HEK293 (cell line): ENCODE results near the gene FAR1.

Source experiments
- ELK4 ChIP-seq: IDR thresholded peaks from 2 replicates; pipeline ENCODE4 v1.6.1; 2011; ENCODE audit warnings: mild to moderate bottlenecking, low read depth, low read length, borderline replicate concordance
- GLI2 ChIP-seq: fragments of 450-650 bp; formaldehyde crosslinking; IDR thresholded peaks from 2 replicates; pipeline ENCODE4; 2017; ENCODE audit warnings: missing biosample characterization, missing genetic modification characterization, low read depth, borderline replicate concordance
- KLF10 ChIP-seq: fragments of 450-650 bp; IDR thresholded peaks from 2 replicates; pipeline ENCODE4 v1.5.1; 2018; ENCODE audit warnings: missing biosample characterization, mild to moderate bottlenecking, missing genetic modification characterization
- KLF16 ChIP-seq: fragments of 450-650 bp; formaldehyde crosslinking; IDR thresholded peaks from 2 replicates; pipeline ENCODE4 v1.5.1; 2017; ENCODE audit warnings: missing biosample characterization, missing genetic modification characterization
- KLF7 ChIP-seq: fragments of 450-650 bp; formaldehyde crosslinking; IDR thresholded peaks from 2 replicates; pipeline ENCODE4 v1.5.1; 2016; ENCODE audit warnings: missing biosample characterization, missing genetic modification characterization, borderline replicate concordance
- SP2 ChIP-seq: fragments of 450-650 bp; formaldehyde crosslinking; IDR thresholded peaks from 2 replicates; pipeline ENCODE4 v1.5.1; 2016; ENCODE audit warnings: missing biosample characterization, missing genetic modification characterization
- SP3 ChIP-seq: fragments of 450-650 bp; formaldehyde crosslinking; IDR thresholded peaks from 2 replicates; pipeline ENCODE4 v1.5.1; 2016; ENCODE audit warnings: missing biosample characterization, missing genetic modification characterization
- ZBTB26 ChIP-seq: fragments of 450-650 bp; formaldehyde crosslinking; optimal IDR thresholded peaks from 2 replicates; pipeline ENCODE3; 2016; ENCODE audit warnings: missing biosample characterization, mild to moderate bottlenecking, missing genetic modification characterization
- ZBTB7A ChIP-seq: fragments of 450-650 bp; formaldehyde crosslinking; IDR thresholded peaks from 2 replicates; pipeline ENCODE4 v1.5.1; 2016; ENCODE audit warnings: low read depth, missing biosample characterization, missing genetic modification characterization
- ZEB2 ChIP-seq: fragments of 450-650 bp; formaldehyde crosslinking; IDR thresholded peaks from 2 replicates; pipeline ENCODE4 v1.5.1; 2016; ENCODE audit warnings: missing biosample characterization, missing genetic modification characterization
- ZFP37 ChIP-seq: fragments of 450-650 bp; formaldehyde crosslinking; IDR thresholded peaks from 2 replicates; pipeline ENCODE4 v1.5.1; 2016; ENCODE audit warnings: missing biosample characterization, missing genetic modification characterization
- ZFP69B ChIP-seq: fragments of 450-650 bp; formaldehyde crosslinking; IDR thresholded peaks from 2 replicates; pipeline ENCODE4 v1.5.1; 2016; ENCODE audit warnings: missing biosample characterization, missing genetic modification characterization
- ZIC2 ChIP-seq: fragments of 450-650 bp; formaldehyde crosslinking; IDR thresholded peaks from 2 replicates; pipeline ENCODE4 v1.5.1; 2016; ENCODE audit warnings: missing biosample characterization, missing genetic modification characterization
- ZNF133 ChIP-seq: fragments of 450-650 bp; formaldehyde crosslinking; IDR thresholded peaks from 2 replicates; pipeline ENCODE4 v1.5.1; 2016; ENCODE audit warnings: missing biosample characterization, missing genetic modification characterization
- ZNF2 ChIP-seq: fragments of 450-650 bp; formaldehyde crosslinking; IDR thresholded peaks from 2 replicates; pipeline ENCODE4 v1.5.1; 2016; ENCODE audit warnings: missing biosample characterization, missing genetic modification characterization
- ZNF202 ChIP-seq: fragments of 450-650 bp; formaldehyde crosslinking; IDR thresholded peaks from 2 replicates; pipeline ENCODE4 v1.5.1; 2016; ENCODE audit warnings: missing biosample characterization, missing genetic modification characterization, borderline replicate concordance
- ZNF23 ChIP-seq: fragments of 450-650 bp; formaldehyde crosslinking; IDR thresholded peaks from 2 replicates; pipeline ENCODE4 v1.5.1; 2016; ENCODE audit warnings: missing biosample characterization, missing genetic modification characterization, borderline replicate concordance
- ZNF311 ChIP-seq: fragments of 450-650 bp; formaldehyde crosslinking; IDR thresholded peaks from 2 replicates; pipeline ENCODE4 v1.5.1; 2017; ENCODE audit warnings: missing biosample characterization, missing genetic modification characterization, borderline replicate concordance
- ZNF366 ChIP-seq: fragments of 450-650 bp; formaldehyde crosslinking; conservative IDR thresholded peaks from 2 replicates; pipeline ENCODE4 v1.5.1; 2016; ENCODE audit warnings: missing biosample characterization, missing genetic modification characterization
- ZNF510 ChIP-seq: fragments of 450-650 bp; formaldehyde crosslinking; IDR thresholded peaks from 2 replicates; pipeline ENCODE4 v1.5.1; 2018; ENCODE audit warnings: mild to moderate bottlenecking, missing genetic modification characterization, missing biosample characterization; ENCODE audit not compliant: insufficient replicate concordance
- ZNF518A ChIP-seq: fragments of 450-650 bp; formaldehyde crosslinking; conservative IDR thresholded peaks from 2 replicates; pipeline ENCODE4 v1.5.1; 2016; ENCODE audit warnings: low read depth, missing biosample characterization, missing genetic modification characterization
- ZNF521 ChIP-seq: fragments of 450-650 bp; formaldehyde crosslinking; IDR thresholded peaks from 2 replicates; pipeline ENCODE4 v1.5.1; 2017; ENCODE audit warnings: missing biosample characterization, mild to moderate bottlenecking, missing genetic modification characterization
- ZNF610 ChIP-seq: fragments of 450-650 bp; formaldehyde crosslinking; IDR thresholded peaks from 2 replicates; pipeline ENCODE4 v1.5.1; 2016; ENCODE audit warnings: missing biosample characterization, missing genetic modification characterization, borderline replicate concordance
- ZNF658 ChIP-seq: fragments of 450-650 bp; formaldehyde crosslinking; IDR thresholded peaks from 2 replicates; pipeline ENCODE4; 2016; ENCODE audit warnings: missing biosample characterization, missing genetic modification characterization
- ZNF660 ChIP-seq: fragments of 450-650 bp; IDR thresholded peaks from 2 replicates; pipeline ENCODE4 v1.5.1; 2018; ENCODE audit warnings: missing biosample characterization, mild to moderate bottlenecking, missing genetic modification characterization
- ZNF747 ChIP-seq: fragments of 450-650 bp; formaldehyde crosslinking; IDR thresholded peaks from 2 replicates; pipeline ENCODE4 v1.5.1; 2016; ENCODE audit warnings: missing biosample characterization, missing genetic modification characterization
- ZNF768 ChIP-seq: fragments of 450-650 bp; formaldehyde crosslinking; IDR thresholded peaks from 2 replicates; pipeline ENCODE4 v1.5.1; 2018; ENCODE audit warnings: missing biosample characterization, mild to moderate bottlenecking, missing genetic modification characterization
- ZNF776 ChIP-seq: fragments of 450-650 bp; formaldehyde crosslinking; IDR thresholded peaks from 2 replicates; pipeline ENCODE4 v1.5.0; 2017; ENCODE audit warnings: missing biosample characterization, missing genetic modification characterization, borderline replicate concordance
- ZSCAN23 ChIP-seq: fragments of 450-650 bp; formaldehyde crosslinking; IDR thresholded peaks from 2 replicates; pipeline ENCODE4 v1.5.1; 2016; ENCODE audit warnings: missing biosample characterization, missing genetic modification characterization
- ZSCAN30 ChIP-seq: fragments of 450-650 bp; IDR thresholded peaks from 2 replicates; pipeline ENCODE4 v1.5.1; 2018; ENCODE audit warnings: missing biosample characterization, mild to moderate bottlenecking, missing genetic modification characterization, moderate library complexity
- TF ChIP-seq, protein P1 (sequence below): fragments of 450-650 bp; formaldehyde crosslinking; IDR thresholded peaks from 2 replicates; pipeline ENCODE4 v1.5.1; 2016; ENCODE audit warnings: missing biosample characterization, missing genetic modification characterization

Gene FAR1

DNA sequence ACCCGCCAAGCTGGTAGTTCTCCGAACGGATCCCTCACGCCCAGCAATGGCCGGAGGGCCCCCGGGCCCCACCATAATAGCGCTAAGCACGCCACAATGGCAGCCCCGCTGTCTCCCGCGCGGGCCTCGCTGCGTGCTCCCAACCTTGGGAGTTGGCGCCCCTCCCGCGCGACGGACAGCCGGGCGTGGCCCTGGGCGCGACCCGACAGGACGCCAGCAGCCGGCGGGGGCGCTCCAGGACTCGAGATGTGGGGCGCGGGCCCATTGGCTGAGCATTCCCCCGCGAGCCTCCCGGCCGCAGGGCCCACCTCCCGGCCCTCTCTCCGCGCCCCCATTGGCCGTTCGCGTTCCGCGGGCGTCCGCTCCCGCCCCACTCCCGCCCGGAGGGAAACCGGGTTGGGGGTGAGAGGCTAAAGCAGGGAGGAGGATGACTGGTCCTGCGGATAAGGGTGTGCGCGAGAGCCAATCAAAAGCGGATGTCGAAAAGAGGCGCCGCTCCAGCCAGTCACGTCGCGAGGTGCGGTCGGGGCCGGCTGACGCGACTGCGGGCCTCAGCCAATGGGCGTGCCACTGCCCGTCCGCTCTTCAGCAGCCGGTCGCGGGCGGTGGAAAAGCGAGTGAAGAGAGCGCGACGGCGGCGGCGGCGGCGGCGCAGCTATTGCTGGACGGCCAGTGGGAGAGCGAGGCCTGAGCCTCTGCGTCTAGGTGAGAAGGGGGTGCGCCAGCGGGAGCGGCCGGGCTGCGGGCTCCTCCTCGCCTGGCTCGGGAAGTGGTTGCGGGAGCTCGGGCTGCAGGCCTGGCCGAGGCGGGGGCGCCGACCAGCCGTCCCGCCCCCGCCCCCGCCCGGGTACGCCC, at the start of gene FAR1 (continued):
- TF ChIP-seq ZIC2 (tag by site-specific recombination) (peak; percentile 83), ZEB2 (tag by site-specific recombination) (peak; percentile 57; the same call in 1 of the 2 replicates), ZNF747 (no peak), ZSCAN30 (tag by site-specific recombination) (0 out of 2 replicates have a peak, but pooled peaks have one; percentile 28), KLF16 (tag by site-specific recombination) (no peak), ZFP37 (tag by site-specific recombination) (no peak), ZNF521 (tag by site-specific recombination) (no peak), ZNF133 (tag by site-specific recombination) (no peak), ZNF658 (tag by site-specific recombination) (no peak), ZNF776 (tag by site-specific recombination) (no peak), ZNF660 (tag by site-specific recombination) (no peak), ZNF518A (tag by site-specific recombination) (no peak), ZSCAN23 (tag by site-specific recombination) (no peak), ZNF768 (tag by site-specific recombination) (no peak), ZNF366 (tag by site-specific recombination) (peak; percentile 35; the same call in 1 of the 2 replicates), GLI2 (tag by site-specific recombination) (no peak), ZNF202 (tag by site-specific recombination) (no peak), ZBTB26 (peak; percentile 90), ZNF510 (no peak), KLF10 (tag by site-specific recombination) (no peak), SP3 (tag by site-specific recombination) (peak; percentile 30; the same call in 1 of the 2 replicates), KLF7 (tag by site-specific recombination) (peak; percentile 95), ZNF610 (tag by site-specific recombination) (no peak; the same call in 1 of the 2 replicates), ZNF2 (no peak), ZNF23 (tag by site-specific recombination) (no peak), ELK4 (no peak), ZBTB7A (tag by site-specific recombination) (no peak), ZNF311 (no peak), ZFP69B (peak; percentile 90), SP2 (peak; percentile 94)
- TF ChIP-seq, protein P1, sequence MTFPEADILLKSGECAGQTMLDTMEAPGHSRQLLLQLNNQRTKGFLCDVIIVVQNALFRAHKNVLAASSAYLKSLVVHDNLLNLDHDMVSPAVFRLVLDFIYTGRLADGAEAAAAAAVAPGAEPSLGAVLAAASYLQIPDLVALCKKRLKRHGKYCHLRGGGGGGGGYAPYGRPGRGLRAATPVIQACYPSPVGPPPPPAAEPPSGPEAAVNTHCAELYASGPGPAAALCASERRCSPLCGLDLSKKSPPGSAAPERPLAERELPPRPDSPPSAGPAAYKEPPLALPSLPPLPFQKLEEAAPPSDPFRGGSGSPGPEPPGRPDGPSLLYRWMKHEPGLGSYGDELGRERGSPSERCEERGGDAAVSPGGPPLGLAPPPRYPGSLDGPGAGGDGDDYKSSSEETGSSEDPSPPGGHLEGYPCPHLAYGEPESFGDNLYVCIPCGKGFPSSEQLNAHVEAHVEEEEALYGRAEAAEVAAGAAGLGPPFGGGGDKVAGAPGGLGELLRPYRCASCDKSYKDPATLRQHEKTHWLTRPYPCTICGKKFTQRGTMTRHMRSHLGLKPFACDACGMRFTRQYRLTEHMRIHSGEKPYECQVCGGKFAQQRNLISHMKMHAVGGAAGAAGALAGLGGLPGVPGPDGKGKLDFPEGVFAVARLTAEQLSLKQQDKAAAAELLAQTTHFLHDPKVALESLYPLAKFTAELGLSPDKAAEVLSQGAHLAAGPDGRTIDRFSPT (tag by site-specific recombination) = 0 out of 2 replicates have a peak, but pooled peaks have one; percentile 23
